Common myeloid progenitor, CD34-positive (primary cell): ENCODE data around the gene STRIP2.

Experiments
- CTCF ChIA-PET: fragments of 350-600 bp; sonication (Branson Sonifier 250); formaldehyde crosslinking; loops from one replicate; lab custom pipeline; 2021; ENCODE audit warnings: antibody characterized with exemption; lab: Charles Lee
- POLR2A ChIA-PET: fragments of 350-600 bp; sonication (Branson Sonifier 250); formaldehyde crosslinking; loops from one replicate; lab custom pipeline; 2021; ENCODE audit warnings: antibody characterized with exemption; lab: Charles Lee
- DNase-seq, 3 donors: peaks; one replicate each; pipeline versions ENCODE4 v3.0.0 to v3.0.0-alpha.2; 2013
- H3K27ac ChIP-seq, 2 experiments: 1 replicate in 1 of 2; 2 replicates in 1 of 2; pipeline ENCODE4 v1.7.0; 2013; ENCODE audit warnings: inconsistent platforms in 2 of 2, low read length in 2 of 2, mild to moderate bottlenecking in 2 of 2, low read depth in 1 of 2, moderate library complexity in 1 of 2; ENCODE audit not compliant: severe bottlenecking in 2 of 2, insufficient read depth in 1 of 2, poor library complexity in 1 of 2
- H3K27me3 ChIP-seq, 5 experiments: replicated peaks in 2 of 5; 1 replicate in 3 of 5; 2 replicates in 2 of 5; pipeline versions ENCODE4 v1.6.1 to v1.7.0; 2013; ENCODE audit warnings: low read length in 4 of 5, mild to moderate bottlenecking in 2 of 5, moderate library complexity in 2 of 5, inconsistent platforms in 1 of 5; ENCODE audit not compliant: insufficient read depth in 5 of 5, control insufficient read depth in 4 of 5
- H3K36me3 ChIP-seq, 4 experiments: 1 replicate in 2 of 4; 2 replicates in 2 of 4; pipeline versions ENCODE4 v1.6.1 to v1.7.0; 2013; ENCODE audit warnings: low read length in 3 of 4, control low read depth in 1 of 4, mild to moderate bottlenecking in 1 of 4; ENCODE audit not compliant: control insufficient read depth in 4 of 4, insufficient read depth in 4 of 4
- H3K4me1 ChIP-seq, 4 experiments: 1 replicate in 3 of 4; 2 replicates in 1 of 4; pipeline versions ENCODE4 v1.6.1 to v1.7.1; 2013; ENCODE audit warnings: low read length in 3 of 4, mild to moderate bottlenecking in 3 of 4, control low read depth in 1 of 4, inconsistent platforms in 1 of 4, moderate library complexity in 1 of 4; ENCODE audit not compliant: control insufficient read depth in 4 of 4, insufficient read depth in 4 of 4; ENCODE audit errors: control extremely low read depth in 1 of 4
- H3K4me3 ChIP-seq, 7 experiments: 1 replicate in 4 of 7; 2 replicates in 3 of 7; pipeline versions ENCODE4 v1.5.1 to v1.7.0; 2013; ENCODE audit warnings: mild to moderate bottlenecking in 7 of 7, low read length in 6 of 7, moderate library complexity in 6 of 7, inconsistent platforms in 2 of 7, low read depth in 2 of 7, control low read depth in 1 of 7; ENCODE audit not compliant: insufficient read depth in 4 of 7, control insufficient read depth in 1 of 7; ENCODE audit errors: extremely low read depth in 1 of 7
- H3K9me3 ChIP-seq, 5 experiments: 1 replicate in 4 of 5; 2 replicates in 1 of 5; pipeline versions ENCODE4 v1.6.1 to v1.7.1; 2013; ENCODE audit warnings: low read length in 4 of 5, mild to moderate bottlenecking in 2 of 5, inconsistent platforms in 1 of 5, low read depth in 1 of 5, moderate library complexity in 1 of 5; ENCODE audit not compliant: control insufficient read depth in 4 of 5, insufficient read depth in 2 of 5; ENCODE audit errors: control extremely low read depth in 1 of 5
- WGBS: methylation state at CpG from one replicate; pipeline ENCODE4 v1.1.5; 2013; ENCODE audit not compliant: insufficient coverage; 5-methylcytosine and 5-hydroxymethylcytosine counted together

The STRIP2 gene

DNA sequence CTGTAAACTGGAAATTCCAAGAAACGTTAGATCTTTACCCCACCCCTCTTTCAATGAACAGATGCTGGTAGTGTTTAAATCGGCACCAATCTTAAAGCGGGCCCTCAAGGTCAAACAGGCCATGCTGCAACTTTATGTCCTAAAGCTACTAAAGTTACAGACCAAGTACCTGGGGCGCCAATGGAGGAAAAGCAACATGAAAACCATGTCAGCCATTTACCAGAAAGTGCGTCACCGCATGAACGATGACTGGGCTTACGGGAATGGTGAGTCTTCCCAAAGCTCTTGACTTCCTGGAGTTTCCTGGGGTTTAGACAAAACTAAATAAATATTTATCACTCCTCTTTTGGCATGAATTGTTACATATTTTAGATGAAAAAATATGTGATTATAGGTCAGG is 48.5 kb downstream of the STRIP2 start:
- CTCF ChIA-PET, result interaction anchor here (0.6 to 1.2 kb wide), 4 partner anchors 11 to 273 kb away, joined by 3 to 4 read pairs (median 4); no protein-coding TSS in a partner anchor
- WGBS, result 96% methylated on average over 5 of the region's 8 CpGs
- POLR2A ChIA-PET, result no interaction called here

DNA sequence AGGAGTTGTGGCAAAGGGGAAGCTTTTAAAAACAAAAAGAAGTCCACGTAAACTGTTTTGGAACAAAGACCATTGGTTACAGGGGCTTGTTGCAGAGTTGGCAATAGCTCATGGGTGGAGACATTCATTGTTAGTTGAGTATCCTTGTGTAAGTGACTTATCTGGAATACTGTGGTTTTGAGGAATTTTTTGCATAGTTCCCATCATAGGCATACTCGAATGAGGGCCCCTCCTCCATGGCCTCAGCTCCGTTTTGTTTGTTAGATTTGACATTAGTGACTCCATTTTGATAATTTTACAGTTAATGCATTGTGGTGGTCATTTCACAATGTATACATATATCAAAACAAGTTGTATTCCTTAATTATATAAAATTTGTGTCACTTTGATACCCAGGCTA is 55.3 kb downstream of the STRIP2 start:
- Histone ChIP-seq H3K4me3 (no peak overlapping the region), H3K4me1 (peaks cover 0 to 4% (median 0%) of the 10 kb centered on the region in 4 experiments), H3K27ac (no peak overlapping the region), H3K27me3 (no peaks in the 10 kb centered on the region), H3K9me3 (no peaks in the 10 kb centered on the region), H3K36me3 (no peaks in the 10 kb centered on the region)
- DNase-seq, result no peak
- CTCF ChIA-PET, result no interaction called here
- WGBS, result 100% methylated on average over 1 of the region's 3 CpGs
- POLR2A ChIA-PET, result no interaction called here

More for the DNA sequence above, 48.5 kb downstream of the STRIP2 start:
- no peak overlapping the region for H3K4me3 ChIP-seq
- no peaks in the 10 kb centered on the region for H3K4me1 ChIP-seq
- H3K9me3 ChIP-seq, result no peaks in the 10 kb centered on the region
- no peak overlapping the region for H3K27ac ChIP-seq
- no peaks in the 10 kb centered on the region for H3K36me3 ChIP-seq
- H3K27me3 ChIP-seq, result no peaks in the 10 kb centered on the region
- DNase-seq, result no peak

DNA sequence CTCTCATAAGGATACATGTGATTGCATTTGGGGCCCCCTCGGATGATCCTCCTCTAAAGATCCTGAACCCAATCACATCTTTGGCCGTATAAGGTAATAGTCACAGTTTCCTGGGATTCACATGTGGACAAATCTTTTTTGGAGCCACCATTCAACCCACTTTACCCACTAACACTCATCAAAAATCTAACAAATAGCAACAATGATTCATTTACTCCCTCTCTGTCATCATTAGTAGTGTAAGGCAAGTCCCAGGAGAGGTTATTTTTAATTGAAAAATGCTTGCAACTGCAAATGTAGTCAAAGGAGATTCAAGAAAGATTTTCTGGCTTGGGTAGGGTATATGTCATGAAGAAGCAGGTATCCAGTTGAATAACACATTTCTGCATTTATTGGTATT is 58.2 kb downstream of the STRIP2 start:
- POLR2A ChIA-PET, result no interaction called here
- Histone ChIP-seq H3K9me3 (no peaks in the 10 kb centered on the region), H3K4me3 (no peak overlapping the region), H3K4me1 (peaks cover 0 to 10% (median 0%) of the 10 kb centered on the region in 4 experiments), H3K27me3 (no peaks in the 10 kb centered on the region), H3K27ac (no peak overlapping the region), H3K36me3 (no peaks in the 10 kb centered on the region)
- 86% methylated on average over 1 of the region's 2 CpGs for WGBS
- CTCF ChIA-PET, result no interaction called here
- no peak for DNase-seq

DNA sequence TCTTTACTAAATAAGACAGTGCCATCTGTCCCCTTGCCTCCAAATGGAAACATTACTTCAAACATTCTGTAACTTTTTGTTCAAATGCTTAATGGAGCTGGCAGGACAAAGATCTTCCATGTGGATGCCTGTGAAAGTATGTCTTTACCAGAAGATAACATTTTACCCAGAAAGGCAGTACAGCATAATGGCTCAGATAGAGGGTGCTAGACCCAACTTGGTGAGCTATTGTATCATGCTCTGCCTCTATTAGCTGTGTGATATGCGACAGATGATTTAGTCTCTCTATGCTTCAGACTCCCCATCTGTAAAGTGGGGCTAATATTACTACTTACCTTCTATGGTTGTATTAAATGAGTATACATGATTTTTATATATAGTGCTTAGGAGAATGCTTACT is 59.3 kb downstream of the STRIP2 start:
- Histone ChIP-seq H3K9me3 (no peaks in the 10 kb centered on the region), H3K27ac (peak overlapping the region in 1 of 2 experiments; percentile 43), H3K27me3 (no peaks in the 10 kb centered on the region), H3K4me1 (peaks cover 0 to 10% (median 0%) of the 10 kb centered on the region in 4 experiments), H3K36me3 (no peaks in the 10 kb centered on the region), H3K4me3 (no peak overlapping the region)
- ChIA-PET CTCF (interaction anchor here (0.5 to 1.7 kb wide), 3 partner anchors 275 to 1040 kb away, joined by 3 read pairs; no protein-coding TSS in a partner anchor), POLR2A (interaction anchor here (0.6 kb wide), 1 partner anchor 60 kb away, joined by 3 read pairs; no protein-coding TSS in a partner anchor)
- DNase-seq, result peak in 1 of 3 donors; percentile 33
- WGBS, result no CpG with 5 or more reads among the region's 1 CpG

DNA sequence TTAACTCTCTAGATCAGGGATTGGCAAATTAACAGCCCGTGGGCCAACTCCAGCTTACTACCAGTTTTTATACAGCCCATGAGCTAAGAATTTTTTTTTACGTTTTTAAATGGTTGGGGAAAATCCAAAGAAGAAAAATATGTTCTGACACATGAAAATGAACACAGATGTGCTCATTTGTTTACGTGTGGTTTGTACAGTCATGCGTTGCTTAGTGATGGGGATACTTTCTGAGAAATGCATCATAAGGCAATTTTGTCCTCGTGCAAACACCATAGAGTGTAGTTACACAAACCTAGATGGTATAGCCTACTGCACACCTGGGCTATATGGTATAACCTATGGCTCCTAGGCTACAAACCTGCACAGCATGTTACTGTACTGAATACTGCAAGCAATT is 59.8 kb downstream of the STRIP2 start:
- POLR2A ChIA-PET, result interaction anchor here (0.6 kb wide), 1 partner anchor 61 kb away, joined by 3 read pairs; no protein-coding TSS in a partner anchor

DNA sequence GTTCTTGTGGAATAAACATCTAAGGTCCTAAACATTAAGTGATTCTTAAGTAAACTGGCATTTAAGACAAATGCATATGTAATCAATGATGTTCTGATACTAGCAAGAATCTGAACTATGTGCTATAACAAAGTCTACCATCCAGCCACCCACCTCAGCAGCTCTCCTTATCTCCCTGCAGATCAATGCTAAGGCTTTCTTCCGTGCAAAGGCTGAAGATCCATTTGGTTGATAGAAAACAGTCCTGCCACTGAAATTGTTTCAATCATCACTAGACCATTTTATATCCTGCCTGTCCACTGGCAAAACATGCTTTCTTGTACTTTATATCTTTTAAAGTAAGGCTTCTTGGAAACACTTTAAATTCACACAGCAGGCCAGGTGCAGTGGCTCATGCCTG is 61.8 kb downstream of the STRIP2 start:
- Histone ChIP-seq H3K27ac (no peak overlapping the region), H3K9me3 (no peaks in the 10 kb centered on the region), H3K4me1 (peaks cover 0 to 10% (median 0%) of the 10 kb centered on the region in 4 experiments), H3K36me3 (no peaks in the 10 kb centered on the region), H3K4me3 (no peak overlapping the region), H3K27me3 (no peaks in the 10 kb centered on the region)
- CTCF ChIA-PET, result no interaction called here
- POLR2A ChIA-PET, result no interaction called here
- 73% methylated on average over 1 of the region's 1 CpG for WGBS
- no peak for DNase-seq

More for the DNA sequence above, 59.8 kb downstream of the STRIP2 start:
- CTCF ChIA-PET, result interaction anchor here (1.0 to 1.7 kb wide), 2 partner anchors 149 to 276 kb away, joined by 3 read pairs; no protein-coding TSS in a partner anchor
- Histone ChIP-seq H3K9me3 (no peaks in the 10 kb centered on the region), H3K36me3 (no peaks in the 10 kb centered on the region), H3K4me3 (no peak overlapping the region), H3K27ac (no peak overlapping the region), H3K4me1 (peaks cover 0 to 10% (median 0%) of the 10 kb centered on the region in 4 experiments), H3K27me3 (no peaks in the 10 kb centered on the region)
- DNase-seq, result peak in 2 of 3 donors; percentile 66 to 69
- 96% methylated on average over 3 of the region's 5 CpGs for WGBS

DNA sequence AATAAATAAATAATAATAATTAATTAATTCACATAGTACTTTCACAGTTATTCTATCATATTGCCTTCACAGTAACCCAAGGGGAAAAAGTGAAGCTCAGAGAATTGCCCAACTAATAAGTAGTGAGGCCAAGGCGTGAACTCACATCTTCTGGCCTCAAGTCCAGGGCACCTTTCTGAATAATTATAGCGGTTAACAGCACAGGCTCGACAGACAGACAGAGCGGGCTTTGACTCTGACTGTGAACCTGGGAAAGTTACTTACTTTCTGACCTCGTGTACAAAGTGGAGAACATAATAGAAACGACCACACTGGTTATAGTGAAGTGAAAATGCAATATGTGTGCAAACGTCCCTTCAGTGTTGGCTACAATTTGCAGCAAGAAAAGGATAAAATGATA is 62.4 kb downstream of the STRIP2 start:
- H3K4me3 ChIP-seq, result no peak overlapping the region
- H3K4me1 ChIP-seq, result peaks cover 0 to 10% (median 2%) of the 10 kb centered on the region in 4 experiments
- ChIA-PET POLR2A (interaction anchor here (1.2 kb wide), 1 partner anchor 323 kb away, joined by 4 read pairs; no protein-coding TSS in a partner anchor), CTCF (no interaction called here)
- 80% methylated on average over 7 of the region's 7 CpGs for WGBS
- H3K36me3 ChIP-seq, result no peaks in the 10 kb centered on the region
- H3K9me3 ChIP-seq, result no peaks in the 10 kb centered on the region
- H3K27ac ChIP-seq, result no peak overlapping the region
- DNase-seq, result no peak
- no peaks in the 10 kb centered on the region for H3K27me3 ChIP-seq
